ENCODE results near the gene CALHM5.

DNA sequence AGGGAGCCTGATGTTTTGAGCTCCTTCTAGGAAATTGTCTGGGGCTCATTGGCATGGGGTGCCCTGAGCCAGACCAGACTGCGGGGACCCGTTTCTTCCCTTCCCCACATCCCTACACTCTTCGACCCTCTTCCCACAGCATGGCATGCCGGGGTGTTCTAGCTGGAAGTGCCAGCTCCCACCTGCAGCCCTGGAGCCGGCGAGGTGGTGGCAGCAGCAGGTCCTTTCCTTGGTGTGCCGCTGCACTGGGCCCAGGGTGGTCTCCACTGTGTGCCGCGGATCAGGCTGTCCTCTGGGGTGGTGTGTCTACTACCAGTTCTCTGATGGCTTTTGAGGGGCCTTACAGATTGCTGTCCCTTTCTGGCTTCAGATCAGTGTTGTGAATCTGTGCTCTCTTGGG lies 52.4 kb downstream of the CALHM5 start:
- no peak for TF ChIP-seq POLR2A (IDR thresholded peaks at IDR 0.05; ENCODE audit: low read depth, low read length)
- no peak for TF ChIP-seq TAF1 (IDR thresholded peaks at IDR 0.05; ENCODE audit: borderline replicate concordance, low read depth, low read length)
- TF ChIP-seq POLR2AphosphoS5 (IDR thresholded peaks at IDR 0.05; ENCODE audit: low read depth, low read length) = no peak
